ENCODE data around the gene DDX20.

DDX20 gene, protein sequence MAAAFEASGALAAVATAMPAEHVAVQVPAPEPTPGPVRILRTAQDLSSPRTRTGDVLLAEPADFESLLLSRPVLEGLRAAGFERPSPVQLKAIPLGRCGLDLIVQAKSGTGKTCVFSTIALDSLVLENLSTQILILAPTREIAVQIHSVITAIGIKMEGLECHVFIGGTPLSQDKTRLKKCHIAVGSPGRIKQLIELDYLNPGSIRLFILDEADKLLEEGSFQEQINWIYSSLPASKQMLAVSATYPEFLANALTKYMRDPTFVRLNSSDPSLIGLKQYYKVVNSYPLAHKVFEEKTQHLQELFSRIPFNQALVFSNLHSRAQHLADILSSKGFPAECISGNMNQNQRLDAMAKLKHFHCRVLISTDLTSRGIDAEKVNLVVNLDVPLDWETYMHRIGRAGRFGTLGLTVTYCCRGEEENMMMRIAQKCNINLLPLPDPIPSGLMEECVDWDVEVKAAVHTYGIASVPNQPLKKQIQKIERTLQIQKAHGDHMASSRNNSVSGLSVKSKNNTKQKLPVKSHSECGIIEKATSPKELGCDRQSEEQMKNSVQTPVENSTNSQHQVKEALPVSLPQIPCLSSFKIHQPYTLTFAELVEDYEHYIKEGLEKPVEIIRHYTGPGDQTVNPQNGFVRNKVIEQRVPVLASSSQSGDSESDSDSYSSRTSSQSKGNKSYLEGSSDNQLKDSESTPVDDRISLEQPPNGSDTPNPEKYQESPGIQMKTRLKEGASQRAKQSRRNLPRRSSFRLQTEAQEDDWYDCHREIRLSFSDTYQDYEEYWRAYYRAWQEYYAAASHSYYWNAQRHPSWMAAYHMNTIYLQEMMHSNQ

GRCh38 chr1:111755331-111756123 is at the start of gene DDX20:
Gene DDX20 (plus strand): TSS chr1:111755901. CDS start chr1:111755925, 24 bp downstream.
- in situ Hi-C loops (cut with MboI; ENCODE audit: low sequenced_read_pairs): no loop called here

GRCh38 chr1:111706921-111707320 is 48.8 kb upstream of the DDX20 start:
- in situ Hi-C loops (cut with MboI; ENCODE audit: low sequenced_read_pairs): no loop called here

DNA sequence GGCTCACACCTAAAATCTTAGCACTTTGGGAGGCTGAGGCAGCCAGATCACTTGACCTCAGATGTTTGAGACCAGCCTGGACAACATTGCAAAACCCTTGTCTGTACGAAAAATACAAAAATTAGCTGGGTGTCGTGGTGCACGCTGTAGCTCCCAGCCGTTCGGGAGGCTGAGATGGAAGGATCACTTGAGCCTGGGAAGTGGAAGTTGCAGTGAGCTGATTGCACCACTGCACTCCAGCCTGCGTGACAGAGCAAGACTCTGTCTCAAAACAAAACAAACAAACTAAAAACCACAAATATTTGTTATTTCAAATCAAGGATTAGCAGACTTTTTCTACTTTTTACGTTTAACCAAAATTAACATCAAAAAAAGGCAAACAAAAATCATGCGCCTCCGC is 47.8 kb upstream of the DDX20 start:
- in situ Hi-C loops (cut with MboI; ENCODE audit: low sequenced_read_pairs): no loop called here

GRCh38 chr1:111709986-111710385 is 45.7 kb upstream of the DDX20 start:
- in situ Hi-C loops (cut with MboI; ENCODE audit: low sequenced_read_pairs): no loop called here

DNA sequence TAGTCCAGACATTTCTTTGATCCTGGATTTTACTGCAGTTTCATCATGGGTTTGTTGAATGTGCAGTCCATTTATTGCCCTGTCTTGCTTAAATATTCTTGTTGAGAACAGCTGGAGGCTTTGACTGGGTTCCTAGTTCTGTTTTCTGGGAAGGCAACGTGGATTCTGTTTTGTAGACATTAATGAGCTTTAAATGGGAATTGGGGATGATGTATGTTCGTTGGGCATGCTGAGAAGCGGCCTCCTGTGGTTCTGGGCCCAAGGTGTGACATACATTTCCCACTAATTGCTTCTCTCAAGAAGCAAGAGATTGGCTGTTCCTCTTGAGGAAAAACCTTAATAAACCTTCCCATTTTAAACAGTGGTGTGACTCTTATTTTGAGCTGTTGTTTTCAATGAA is 39.4 kb upstream of the DDX20 start:
- in situ Hi-C loops (cut with MboI; ENCODE audit: low sequenced_read_pairs): no loop called here

DNA sequence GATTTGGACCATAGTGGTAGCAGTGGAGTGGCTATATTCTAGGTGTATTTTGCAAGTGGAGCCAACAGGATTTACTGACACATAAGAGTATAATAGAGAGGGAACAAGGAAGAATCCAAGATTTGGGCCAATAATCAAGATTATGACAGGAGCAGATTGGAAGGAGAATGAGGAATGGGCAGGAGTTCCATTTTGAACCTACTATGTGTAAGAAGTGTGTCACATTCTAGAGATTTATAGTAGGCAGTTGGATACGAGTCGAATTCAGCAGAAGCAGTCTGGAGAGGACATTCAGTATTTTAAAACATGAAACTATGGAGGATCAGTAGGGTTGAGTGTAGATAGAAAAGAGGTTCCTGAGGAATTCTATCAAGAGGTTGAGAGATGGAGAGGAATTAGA is 38.3 kb upstream of the DDX20 start:
- in situ Hi-C loops (cut with MboI; ENCODE audit: low sequenced_read_pairs): no loop called here

DNA sequence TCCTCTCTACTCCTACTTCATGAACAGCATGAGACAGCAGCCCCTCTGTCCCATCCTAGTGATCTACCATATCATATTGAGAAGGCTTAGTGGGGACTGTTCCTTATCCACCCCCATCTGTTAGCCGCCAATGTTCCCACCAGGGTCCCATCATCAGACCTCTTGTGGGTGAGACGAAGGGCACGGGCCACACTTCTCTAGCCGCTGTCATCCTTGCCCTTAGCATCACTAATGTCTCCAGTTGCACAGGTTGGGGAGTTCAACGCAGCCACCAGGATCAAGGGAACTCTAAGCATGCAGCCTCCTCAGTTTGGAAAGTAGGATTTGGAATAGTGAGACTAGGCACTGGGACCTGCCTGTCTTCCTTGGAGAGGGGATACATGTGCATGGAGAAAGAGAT is 36.6 kb upstream of the DDX20 start:
- in situ Hi-C loops (cut with MboI; ENCODE audit: low sequenced_read_pairs): no loop called here

DNA sequence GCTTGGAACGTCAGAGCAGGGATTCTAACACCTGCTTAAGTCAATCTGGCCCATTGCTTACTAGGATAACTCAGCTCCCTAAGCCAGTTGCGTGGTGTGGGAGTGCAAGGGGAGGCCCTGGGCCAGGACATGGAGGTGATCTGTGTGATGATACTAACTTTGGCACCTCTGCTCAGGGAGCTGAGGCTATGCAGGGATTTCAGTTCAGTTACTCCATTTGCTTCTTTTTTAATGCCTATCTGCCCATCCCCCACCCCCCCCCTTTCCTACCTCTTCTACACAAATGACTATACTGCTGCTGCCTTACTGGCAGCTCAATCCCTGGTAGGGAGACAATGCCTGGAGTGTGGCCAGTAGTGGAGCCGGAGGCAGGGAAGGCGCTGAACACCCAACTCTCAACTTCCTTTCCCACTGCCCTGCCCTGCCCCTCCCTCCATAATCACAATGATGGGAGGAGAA is 36.0 kb upstream of the DDX20 start:
- in situ Hi-C loops (cut with MboI; ENCODE audit: low sequenced_read_pairs): no loop called here

DNA sequence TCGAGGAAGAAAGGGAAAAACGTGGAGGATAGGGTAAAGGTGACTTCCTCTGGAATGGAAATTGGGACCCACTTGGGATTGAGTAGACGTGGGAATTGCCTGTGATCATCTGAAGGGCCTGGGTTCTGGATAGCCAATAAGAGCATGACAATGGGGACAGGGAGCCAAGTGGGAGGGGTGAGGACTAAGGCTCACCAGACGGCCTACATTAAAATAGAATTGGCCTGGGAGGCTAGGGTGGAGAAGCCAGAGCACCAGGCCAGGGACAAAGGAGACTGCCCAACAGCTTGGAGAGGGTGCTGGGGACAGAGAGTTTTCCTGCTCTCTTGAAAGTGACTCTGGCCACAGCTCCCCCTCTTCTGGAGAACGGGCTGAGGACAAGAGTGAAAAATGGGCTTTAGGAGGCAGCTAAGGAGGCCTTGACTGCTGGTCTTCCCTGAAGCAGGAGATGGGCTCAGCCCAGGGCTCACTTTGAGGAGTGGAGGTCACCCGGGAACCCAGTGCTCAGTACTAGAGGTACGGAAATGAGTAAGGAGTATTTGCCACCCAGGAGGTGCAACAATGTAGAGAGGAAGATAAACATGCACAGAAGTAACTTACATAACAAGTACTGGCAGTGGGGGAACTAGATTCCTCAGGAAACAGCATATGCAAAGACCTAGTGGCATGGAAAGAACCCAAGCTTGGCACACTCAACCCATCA is 35.3 kb upstream of the DDX20 start:
- in situ Hi-C loops (cut with MboI; ENCODE audit: low sequenced_read_pairs): no loop called here

DNA sequence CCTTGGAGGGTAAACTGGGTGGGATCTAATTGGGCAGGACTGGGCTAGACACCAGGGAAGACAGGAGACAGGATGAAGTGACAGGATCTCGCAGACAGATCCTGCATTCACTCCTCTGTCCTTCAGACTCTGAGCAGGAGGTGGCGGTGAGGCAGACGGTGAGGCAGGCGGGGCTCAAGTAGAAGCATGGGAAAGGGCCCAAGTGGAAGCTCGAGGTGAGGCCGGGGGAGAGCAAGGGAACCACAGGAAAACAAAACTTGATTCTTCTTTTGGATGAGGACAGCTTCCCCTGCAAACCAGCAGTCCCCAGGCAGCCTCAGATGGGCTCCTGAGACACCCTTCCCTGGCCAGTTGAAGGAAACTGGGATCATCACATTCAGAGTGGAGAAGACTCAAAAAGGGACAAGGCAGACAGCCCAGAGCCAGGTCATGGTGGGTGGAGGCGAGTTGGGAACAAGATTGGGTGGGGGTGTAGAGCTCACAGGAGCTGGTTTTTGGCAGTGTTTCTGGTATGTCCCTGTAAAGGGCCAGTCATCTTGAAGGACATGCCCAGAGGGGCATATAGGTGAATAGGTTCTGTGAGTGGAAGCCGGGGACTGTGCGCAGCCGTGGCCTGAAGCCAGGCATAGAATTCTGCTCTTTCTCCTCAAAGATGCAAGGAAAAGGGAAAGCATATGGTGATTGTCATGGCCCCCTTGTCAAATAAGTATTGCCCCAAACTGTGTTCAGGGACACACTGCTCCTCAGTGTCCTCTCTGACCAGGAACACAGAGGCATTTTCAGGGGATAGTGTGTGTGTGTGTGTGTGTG is 34.5 kb upstream of the DDX20 start:
- in situ Hi-C loops (cut with MboI; ENCODE audit: low sequenced_read_pairs): no loop called here

GRCh38 chr1:111723091-111723806 is 32.5 kb upstream of the DDX20 start:
- in situ Hi-C loops (cut with MboI; ENCODE audit: low sequenced_read_pairs): no loop called here

GRCh38 chr1:111723871-111724270 is 31.8 kb upstream of the DDX20 start:
- in situ Hi-C loops (cut with MboI; ENCODE audit: low sequenced_read_pairs): no loop called here

GRCh38 chr1:111725192-111725591 is 30.5 kb upstream of the DDX20 start:
- in situ Hi-C loops (cut with MboI; ENCODE audit: low sequenced_read_pairs): no loop called here

DNA sequence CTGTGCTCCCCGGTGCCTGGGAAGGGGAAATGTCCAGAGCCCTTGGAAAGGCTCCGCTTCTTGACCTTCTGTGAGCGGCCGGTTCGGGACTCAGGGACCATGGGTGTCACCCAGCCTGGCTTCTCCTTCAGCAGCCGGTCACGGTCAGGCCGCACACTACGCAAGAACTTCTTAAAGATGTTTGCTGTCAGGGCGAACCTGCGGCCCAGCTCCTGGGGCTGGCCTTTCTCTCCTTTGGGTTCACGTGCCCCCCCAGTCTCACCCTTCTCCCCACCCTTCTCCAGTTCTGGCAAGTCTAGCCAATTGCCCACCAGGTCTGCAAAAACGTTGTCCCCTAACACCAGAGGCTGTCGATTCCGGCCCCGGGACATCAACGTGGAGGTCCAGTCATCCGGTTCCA is 28.6 kb upstream of the DDX20 start:
- in situ Hi-C loops (cut with MboI; ENCODE audit: low sequenced_read_pairs): no loop called here

DNA sequence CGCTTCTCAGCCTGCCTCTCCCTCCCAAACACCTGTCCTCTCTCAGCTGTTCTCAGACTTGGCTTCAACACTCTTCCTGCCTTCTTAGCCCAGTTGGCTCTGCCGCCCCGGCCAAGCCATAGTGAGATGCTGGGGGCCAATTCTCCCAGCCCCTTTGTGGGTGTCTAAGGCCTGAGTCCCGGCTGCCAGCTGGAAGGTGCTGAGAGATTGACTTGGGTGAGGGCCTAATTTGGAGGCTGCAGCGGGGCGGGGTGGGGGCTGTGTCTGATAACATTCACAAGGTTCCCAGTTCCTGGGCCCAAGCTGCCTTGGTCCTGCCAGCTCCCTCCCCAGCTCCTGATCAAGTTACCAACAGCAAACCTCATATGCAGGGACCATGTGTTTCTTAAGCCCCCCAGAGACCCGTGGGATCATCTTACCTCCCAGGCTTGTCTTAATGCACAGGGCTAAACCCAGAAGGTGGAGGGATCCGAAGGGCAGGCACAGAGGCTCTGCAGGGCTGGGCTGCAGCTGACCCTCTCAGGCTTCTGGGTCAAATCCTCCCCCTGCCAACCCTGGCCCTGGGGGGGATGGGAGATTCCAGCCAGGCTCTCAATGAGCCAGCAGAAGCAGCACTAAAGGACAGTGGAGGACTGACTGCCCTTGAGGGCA is 26.3 kb upstream of the DDX20 start:
- in situ Hi-C loops (cut with MboI; ENCODE audit: low sequenced_read_pairs): no loop called here

DNA sequence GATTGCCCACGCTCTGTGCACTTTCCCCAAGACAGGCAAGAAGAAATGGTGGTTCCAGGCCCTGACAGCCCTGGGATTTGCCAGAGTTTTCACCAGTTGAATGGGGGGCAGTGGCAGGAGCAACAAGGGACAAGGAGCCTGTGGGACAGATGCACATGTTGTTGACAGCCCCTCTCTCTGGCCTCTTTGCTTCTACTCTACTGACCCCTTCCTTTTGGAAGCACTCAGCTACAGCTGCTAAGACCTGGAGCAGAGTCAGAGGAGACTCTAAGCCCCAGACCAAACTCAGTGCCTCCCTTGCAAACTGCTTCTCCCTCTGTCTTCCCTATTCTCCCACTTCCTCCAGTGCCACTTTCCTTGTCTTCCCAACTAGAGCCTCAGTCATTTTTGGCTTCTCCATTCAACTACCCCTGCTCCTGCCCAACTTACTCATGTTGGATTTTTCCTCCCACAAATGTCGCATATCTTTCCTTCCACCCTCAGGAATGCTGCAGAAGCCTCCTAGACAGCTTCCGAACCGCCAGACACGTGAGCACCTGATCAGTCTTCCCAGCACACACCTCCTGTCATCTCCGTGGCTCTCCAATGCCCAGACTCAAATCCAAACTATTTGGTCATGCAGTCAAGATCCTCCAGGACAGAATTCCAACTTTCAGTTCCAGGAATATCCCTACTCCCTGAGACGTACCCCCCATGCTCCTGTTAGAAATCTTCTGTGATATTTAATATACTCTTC is 25.6 kb upstream of the DDX20 start:
- in situ Hi-C loops (cut with MboI; ENCODE audit: low sequenced_read_pairs): no loop called here

- in situ Hi-C loops (cut with MboI; ENCODE audit: low sequenced_read_pairs): no loop called here
These were observed 25.0 kb upstream of the DDX20 start for GRCh38 chr1:111730706-111731105.

- in situ Hi-C loops (cut with MboI; ENCODE audit: low sequenced_read_pairs): no loop called here
These were observed 23.7 kb upstream of the DDX20 start for GRCh38 chr1:111731956-111732355.

All from HL-60/S4 treated with phorbol 12-myristate 13-acetate at 8.2 ng/mL for 4 days and 3 days (cell line).